HEK293 (cell line): Measurements from ENCODE around the gene CLASRP.
A peak's percentile ranks its signal among the peaks of the same experiment; 100 is the strongest.
"Not testable (repeated sequence)": the region's sequence is repeated elsewhere in the genome, so short reads cannot be mapped to it uniquely, and the experiment has no call there.

Experiments used
- CTCF ChIA-PET: fragments of 350-600 bp; formaldehyde crosslinking; extraction: SDS; loops from one replicate; lab custom pipeline; 2021; ENCODE audit warnings: antibody characterized with exemption; lab: Yijun Ruan, JAX
- POLR2A ChIA-PET: fragments of 300-600 bp; formaldehyde crosslinking; extraction: SDS; loops from one replicate; lab custom pipeline; 2020; ENCODE audit warnings: antibody characterized with exemption, inconsistent platforms; lab: Yijun Ruan, JAX
- H3K27ac ChIP-seq: fragments of 200-500 bp; sonication (Bioruptor generic); 2 replicates; pipeline ENCODE4 v1.5.1; 2014; ENCODE audit warnings: low read depth, low read length, control low read depth, inconsistent platforms; ENCODE audit errors: extremely low read depth
- H3K36me3 ChIP-seq, 2 experiments: fragments of 200-500 bp in 1 of 2; sonication (Bioruptor generic) in 1 of 2; 1 replicate in 1 of 2; 2 replicates in 1 of 2; pipeline ENCODE4 v1.5.1; 2014 to 2017; ENCODE audit warnings: inconsistent platforms in 2 of 2, low read length in 2 of 2; ENCODE audit not compliant: control insufficient read depth in 2 of 2, insufficient read depth in 1 of 2
- H3K4me1 ChIP-seq: fragments of 200-500 bp; sonication (Bioruptor generic); 2 replicates; pipeline ENCODE4 v1.5.1; 2014; ENCODE audit warnings: mild to moderate bottlenecking, low read length, inconsistent platforms; ENCODE audit not compliant: control insufficient read depth, insufficient read depth
- H3K4me3 ChIP-seq: 2 replicates; pipeline ENCODE4 v1.5.1; 2011; ENCODE audit warnings: low read depth, mild to moderate bottlenecking, control low read depth, low read length, moderate library complexity
- H3K9me3 ChIP-seq: fragments of 200-500 bp; sonication (Bioruptor generic); 2 replicates; pipeline ENCODE4 v1.5.1; 2014; ENCODE audit warnings: low read depth, low read length, inconsistent platforms; ENCODE audit not compliant: control insufficient read depth, insufficient read depth
- FEZF1 ChIP-seq: fragments of 450-650 bp; formaldehyde crosslinking; IDR thresholded peaks from 2 replicates; pipeline ENCODE4 v1.5.1; 2016; ENCODE audit warnings: missing biosample characterization, missing genetic modification characterization
- GFI1B ChIP-seq: fragments of 450-650 bp; formaldehyde crosslinking; IDR thresholded peaks from 2 replicates; pipeline ENCODE4 v1.5.1; 2016; ENCODE audit warnings: missing biosample characterization, missing genetic modification characterization
- MEIS1 ChIP-seq: sonication (generic); formaldehyde crosslinking; IDR thresholded peaks from 2 replicates; pipeline ENCODE4 v1.8.1; 2022; ENCODE audit warnings: missing genetic modification reagents, mild to moderate bottlenecking, borderline replicate concordance
- SCRT1 ChIP-seq: fragments of 450-650 bp; formaldehyde crosslinking; IDR thresholded peaks from 2 replicates; pipeline ENCODE4 v1.5.1; 2016; ENCODE audit warnings: missing biosample characterization, missing genetic modification characterization, borderline replicate concordance
- SCRT2 ChIP-seq: fragments of 450-650 bp; formaldehyde crosslinking; IDR thresholded peaks from 2 replicates; pipeline ENCODE4 v1.5.1; 2016; ENCODE audit warnings: missing biosample characterization, missing genetic modification characterization
- SP3 ChIP-seq: fragments of 450-650 bp; formaldehyde crosslinking; IDR thresholded peaks from 2 replicates; pipeline ENCODE4 v1.5.1; 2016; ENCODE audit warnings: missing biosample characterization, missing genetic modification characterization
- YY1 ChIP-seq: fragments of 450-650 bp; formaldehyde crosslinking; IDR thresholded peaks from 2 replicates; pipeline ENCODE4 v1.5.1; 2018; ENCODE audit warnings: missing biosample characterization, missing genetic modification characterization
- ZBTB1 ChIP-seq: fragments of 450-650 bp; formaldehyde crosslinking; IDR thresholded peaks from 2 replicates; pipeline ENCODE4 v1.5.1; 2016; ENCODE audit warnings: missing biosample characterization, missing genetic modification characterization
- ZFP69B ChIP-seq: fragments of 450-650 bp; formaldehyde crosslinking; IDR thresholded peaks from 2 replicates; pipeline ENCODE4 v1.5.1; 2016; ENCODE audit warnings: missing biosample characterization, missing genetic modification characterization
- ZNF112 ChIP-seq: fragments of 450-650 bp; formaldehyde crosslinking; IDR thresholded peaks from 2 replicates; pipeline ENCODE4 v1.5.0; 2017; ENCODE audit warnings: missing biosample characterization, missing genetic modification characterization
- ZNF121 ChIP-seq: fragments of 450-650 bp; formaldehyde crosslinking; IDR thresholded peaks from 2 replicates; pipeline ENCODE4 v1.5.1; 2016; ENCODE audit warnings: missing biosample characterization, missing genetic modification characterization
- ZNF214 ChIP-seq: fragments of 450-650 bp; formaldehyde crosslinking; IDR thresholded peaks from 2 replicates; pipeline ENCODE4 v1.5.1; 2017; ENCODE audit warnings: missing biosample characterization, mild to moderate bottlenecking, missing genetic modification characterization, borderline replicate concordance
- ZNF274 ChIP-seq, 2 experiments: fragments of 200-500 bp in 1 of 2; fragments of 450-650 bp in 1 of 2; sonication (Bioruptor generic) in 1 of 2; formaldehyde crosslinking in 1 of 2; IDR thresholded peaks; 2 replicates each; pipeline versions ENCODE4 v1.5.1 to v1.6.1; 2014 to 2016; ENCODE audit warnings: borderline replicate concordance in 1 of 2, inconsistent platforms in 1 of 2, low read length in 1 of 2, missing biosample characterization in 1 of 2, missing genetic modification characterization in 1 of 2
- ZNF311 ChIP-seq: fragments of 450-650 bp; formaldehyde crosslinking; IDR thresholded peaks from 2 replicates; pipeline ENCODE4 v1.5.1; 2017; ENCODE audit warnings: missing biosample characterization, missing genetic modification characterization, borderline replicate concordance
- ZNF37A ChIP-seq: fragments of 450-650 bp; IDR thresholded peaks from 2 replicates; pipeline ENCODE4 v1.5.1; 2018; ENCODE audit warnings: missing biosample characterization, missing genetic modification characterization
- ZNF621 ChIP-seq: fragments of 450-650 bp; formaldehyde crosslinking; IDR thresholded peaks from 2 replicates; pipeline ENCODE4 v1.5.1; 2017; ENCODE audit warnings: missing biosample characterization, missing genetic modification characterization
- ZNF707 ChIP-seq: fragments of 450-650 bp; formaldehyde crosslinking; IDR thresholded peaks from 2 replicates; pipeline ENCODE4 v1.5.1; 2016; ENCODE audit warnings: missing biosample characterization, missing genetic modification characterization
- ZNF747 ChIP-seq: fragments of 450-650 bp; formaldehyde crosslinking; IDR thresholded peaks from 2 replicates; pipeline ENCODE4 v1.5.1; 2016; ENCODE audit warnings: missing biosample characterization, missing genetic modification characterization
- TF ChIP-seq, protein P1 (sequence below): fragments of 450-650 bp; formaldehyde crosslinking; IDR thresholded peaks from 2 replicates; pipeline ENCODE4 v1.5.1; 2016; ENCODE audit warnings: missing biosample characterization, missing genetic modification characterization

Gene CLASRP

DNA sequence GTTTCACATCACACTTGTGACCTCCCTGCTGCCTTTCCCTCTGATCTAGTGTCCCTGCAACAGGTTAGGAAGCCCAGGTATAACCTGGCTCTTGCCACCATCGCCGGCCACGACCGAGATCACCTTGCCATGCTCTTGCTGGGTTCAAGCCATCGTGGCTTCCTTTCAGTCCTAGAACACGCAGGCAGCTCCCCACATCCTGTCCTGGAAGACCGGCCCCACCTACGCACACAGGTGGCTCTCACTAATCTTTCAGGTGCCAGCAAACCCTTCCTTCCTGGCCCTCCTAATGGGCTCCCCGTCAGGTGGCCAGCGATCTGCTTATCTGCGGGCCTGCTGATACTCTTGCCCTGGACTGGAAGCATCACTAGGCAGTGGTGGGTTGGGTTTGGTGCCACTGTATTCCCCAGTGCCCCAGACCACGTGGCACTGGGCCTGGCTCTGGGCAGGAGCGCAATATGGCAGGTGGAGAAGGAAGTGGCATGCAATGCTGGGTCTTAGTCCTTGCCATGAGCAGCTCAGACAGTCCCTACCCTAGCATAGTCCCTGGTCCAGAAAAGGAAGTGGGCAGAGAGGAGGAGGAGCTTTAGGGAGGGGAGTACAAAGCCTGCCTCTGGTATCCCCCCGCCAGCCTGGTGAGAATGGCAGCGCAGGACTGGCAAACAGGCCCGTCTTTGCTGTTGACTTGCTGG is 66.0 kb downstream of the CLASRP start:
- TF ChIP-seq SCRT1 (peak; percentile 68), SCRT2 (tag by site-specific recombination) (peak; percentile 87), YY1 (no peak), SP3 (tag by site-specific recombination) (no peak)
- Histone ChIP-seq H3K36me3 (peaks cover 0 to 14% of the 10 kb centered on the region in 2 experiments; a peak in 1 of 3 replicates), H3K4me1 (peaks cover 12% of the 10 kb centered on the region), H3K27ac (no peak overlapping the region), H3K4me3 (no peak overlapping the region), H3K9me3 (no peaks in the 10 kb centered on the region)
- POLR2A ChIA-PET = interaction anchor here (0.8 to 1.6 kb wide), 2 partner anchors 9 to 43 kb away, joined by 4 read pairs; no protein-coding TSS in a partner anchor
- CTCF ChIA-PET = interaction anchor here (1.2 kb wide), 1 partner anchor 39 kb away, joined by 4 read pairs; no protein-coding TSS in a partner anchor

DNA sequence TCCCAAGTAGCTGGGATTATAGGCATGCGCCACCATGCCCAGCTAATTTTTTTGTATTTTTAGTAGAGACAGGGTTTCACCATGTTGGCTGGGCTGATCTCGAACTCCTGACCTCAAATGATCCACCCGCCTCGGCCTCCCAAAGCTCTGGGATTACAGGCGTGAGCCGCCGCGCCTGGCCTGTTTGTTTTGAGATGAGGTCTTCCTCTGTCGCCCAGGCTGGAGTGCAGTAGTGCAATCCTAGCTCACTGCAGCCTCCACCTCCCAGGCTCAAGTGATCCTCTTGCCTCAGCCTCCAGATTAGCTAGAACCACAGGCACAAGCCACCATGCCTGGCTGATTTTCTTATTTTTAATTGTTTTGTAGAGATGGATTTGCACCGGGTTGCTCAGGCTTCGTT is 67.5 kb downstream of the CLASRP start:
- H3K4me3 ChIP-seq, POLR2A ChIA-PET, H3K9me3 ChIP-seq, H3K27ac ChIP-seq, H3K36me3 ChIP-seq: not testable (repeated sequence)
- peaks cover 12% of the 10 kb centered on the region for H3K4me1 ChIP-seq
- CTCF ChIA-PET = interaction anchor here (1.2 to 2.2 kb wide), 2 partner anchors 19 to 37 kb away, joined by 4 to 12 read pairs; no protein-coding TSS in a partner anchor

DNA sequence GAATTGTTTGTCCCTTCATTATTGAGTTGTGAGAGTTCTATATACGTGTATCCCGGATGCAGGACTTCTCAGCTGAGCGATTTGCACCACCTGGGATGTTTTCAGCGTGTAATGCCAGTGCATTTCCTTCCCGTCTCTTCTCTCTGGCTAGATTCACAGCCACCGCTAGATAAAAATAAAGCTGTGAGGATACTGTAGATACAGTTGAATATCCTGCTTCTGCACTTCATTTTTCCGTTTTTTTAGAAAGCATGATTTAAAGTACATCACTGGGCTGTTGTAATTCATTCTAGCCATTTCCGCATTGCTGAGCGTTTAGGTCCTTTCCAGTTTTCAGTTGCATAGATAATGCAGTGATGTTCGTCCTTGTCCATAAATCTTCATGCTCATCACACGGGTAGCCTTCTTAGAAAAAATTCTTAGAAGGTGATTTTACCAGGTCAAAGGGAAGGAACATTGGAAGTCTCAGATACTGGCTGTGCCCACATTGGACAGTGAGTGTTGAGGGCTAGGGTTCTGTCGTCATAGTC is 68.8 kb downstream of the CLASRP start:
- Histone ChIP-seq H3K27ac (no peak overlapping the region), H3K4me1 (peaks cover 9% of the 10 kb centered on the region), H3K9me3 (no peaks in the 10 kb centered on the region), H3K36me3 (no peaks in the 10 kb centered on the region; a peak in 1 of 3 replicates), H3K4me3 (no peak overlapping the region)
- ChIA-PET CTCF (interaction anchor here (0.7 to 2.2 kb wide), 2 partner anchors 18 to 180 kb away, joined by 4 to 12 read pairs; no protein-coding TSS in a partner anchor), POLR2A (no interaction called here)
- no peak for TF ChIP-seq ZNF274 (IDR thresholded peaks at IDR 0.05; ENCODE audit: low read length)
- TF ChIP-seq ZNF274 (tag by site-specific recombination; IDR thresholded peaks at IDR 0.05; ENCODE audit: borderline replicate concordance) = no peak
- no peak for TF ChIP-seq ZFP69B (tag by site-specific recombination)
- no peak for TF ChIP-seq ZNF214 (tag by site-specific recombination)
- no peak for TF ChIP-seq ZBTB1 (tag by site-specific recombination)
- TF ChIP-seq, protein P1, sequence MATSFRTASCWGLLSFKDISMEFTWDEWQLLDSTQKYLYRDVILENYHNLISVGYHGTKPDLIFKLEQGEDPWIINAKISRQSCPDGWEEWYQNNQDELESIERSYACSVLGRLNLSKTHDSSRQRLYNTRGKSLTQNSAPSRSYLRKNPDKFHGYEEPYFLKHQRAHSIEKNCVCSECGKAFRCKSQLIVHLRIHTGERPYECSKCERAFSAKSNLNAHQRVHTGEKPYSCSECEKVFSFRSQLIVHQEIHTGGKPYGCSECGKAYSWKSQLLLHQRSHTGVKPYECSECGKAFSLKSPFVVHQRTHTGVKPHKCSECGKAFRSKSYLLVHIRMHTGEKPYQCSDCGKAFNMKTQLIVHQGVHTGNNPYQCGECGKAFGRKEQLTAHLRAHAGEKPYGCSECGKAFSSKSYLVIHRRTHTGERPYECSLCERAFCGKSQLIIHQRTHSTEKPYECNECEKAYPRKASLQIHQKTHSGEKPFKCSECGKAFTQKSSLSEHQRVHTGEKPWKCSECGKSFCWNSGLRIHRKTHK (tag by site-specific recombination) = no peak
- TF ChIP-seq ZNF112 (tag by site-specific recombination) = no peak
- TF ChIP-seq MEIS1 (CRISPR knock-in tag) = no peak
- no peak for TF ChIP-seq ZNF707 (tag by site-specific recombination)
- TF ChIP-seq FEZF1 (tag by site-specific recombination) = no peak
- no peak for TF ChIP-seq ZNF121
- TF ChIP-seq ZNF311 = no peak
- no peak for TF ChIP-seq ZNF621 (tag by site-specific recombination)
- no peak for TF ChIP-seq ZNF37A (tag by site-specific recombination)
- TF ChIP-seq GFI1B = no peak
- TF ChIP-seq ZNF747 = no peak
